Brain microvascular endothelial cell (primary cell): ENCODE measurements around the gene CAPN2.

Experiments
- DNase-seq: peaks from one replicate; pipeline ENCODE4 v3.0.0-alpha.2; 2020
- H3K27ac ChIP-seq: fragments of 250-450 bp; sonication (Bioruptor Pico); 2 replicates; pipeline ENCODE4 v1.5.1; 2020; ENCODE audit warnings: mild to moderate bottlenecking, moderate library complexity
- H3K27me3 ChIP-seq: fragments of 250-450 bp; sonication (Bioruptor Pico); replicated peaks from 2 replicates; pipeline ENCODE4 v1.5.1; 2020; ENCODE audit warnings: mild to moderate bottlenecking
- H3K36me3 ChIP-seq: fragments of 250-450 bp; sonication (Bioruptor Pico); replicated peaks from 2 replicates; pipeline ENCODE4 v1.5.1; 2020; ENCODE audit warnings: mild to moderate bottlenecking
- H3K4me3 ChIP-seq: 2 replicates; pipeline ENCODE4 v1.5.1; 2011; ENCODE audit warnings: low read depth, mild to moderate bottlenecking, control low read depth, low read length, moderate library complexity
- CTCF ChIP-seq: IDR thresholded peaks from 2 replicates; pipeline ENCODE4 v1.5.1; 2011; ENCODE audit warnings: low read depth, mild to moderate bottlenecking, moderate library complexity, low read length, control low read depth, inconsistent platforms; ENCODE audit errors: missing control alignments
- in situ Hi-C: cut with HindIII; loops from 2 replicates; pipeline ENCODE4 v1.10.0; 2017; ENCODE audit warnings: low sequenced_read_pairs, low pct_ligation_motif_present

CAPN2 gene

GRCh38 chr1:223780318-223780717, 68.0 kb downstream of the CAPN2 start:
- no peak overlapping the region for H3K4me3 ChIP-seq
- no peak overlapping the region for H3K27ac ChIP-seq
- no peak for DNase-seq
- peaks cover 44% of the 10 kb centered on the region for H3K36me3 ChIP-seq
- no peaks in the 10 kb centered on the region for H3K27me3 ChIP-seq
- no peak for TF ChIP-seq CTCF
- in situ Hi-C loops: no loop called here

- Histone ChIP-seq H3K27me3 (no peaks in the 10 kb centered on the region), H3K4me3 (no peak overlapping the region), H3K27ac (peak overlapping the region; percentile 15), H3K36me3 (peaks cover 40% of the 10 kb centered on the region)
- in situ Hi-C loops: no loop called here
- no peak for DNase-seq
- no peak for TF ChIP-seq CTCF
Measured at GRCh38 chr1:223780949-223781348, 68.6 kb downstream of the CAPN2 start.

- no peak for DNase-seq
- Histone ChIP-seq H3K4me3 (no peak overlapping the region), H3K27ac (no peak overlapping the region), H3K27me3 (no peaks in the 10 kb centered on the region), H3K36me3 (peaks cover 27% of the 10 kb centered on the region)
- TF ChIP-seq CTCF: no peak
- in situ Hi-C loops: no loop called here
Measured at GRCh38 chr1:223783676-223784075, 71.3 kb downstream of the CAPN2 start.

GRCh38 chr1:223784541-223784940, 72.2 kb downstream of the CAPN2 start:
- no peak for TF ChIP-seq CTCF
- H3K36me3 ChIP-seq: peaks cover 28% of the 10 kb centered on the region
- H3K27me3 ChIP-seq: no peaks in the 10 kb centered on the region
- in situ Hi-C loops: no loop called here
- no peak overlapping the region for H3K4me3 ChIP-seq
- H3K27ac ChIP-seq: no peak overlapping the region
- no peak for DNase-seq

- H3K36me3 ChIP-seq: peaks cover 23% of the 10 kb centered on the region
- H3K27me3 ChIP-seq: no peaks in the 10 kb centered on the region
- DNase-seq: no peak
- no peak for TF ChIP-seq CTCF
- in situ Hi-C loops: no loop called here
- no peak overlapping the region for H3K27ac ChIP-seq
- no peak overlapping the region for H3K4me3 ChIP-seq
Measured at GRCh38 chr1:223785808-223786207, 73.5 kb downstream of the CAPN2 start.

GRCh38 chr1:223788746-223789415, 76.5 kb downstream of the CAPN2 start:
- Histone ChIP-seq H3K27ac (no peak overlapping the region), H3K4me3 (no peak overlapping the region), H3K27me3 (no peaks in the 10 kb centered on the region), H3K36me3 (peaks cover 21% of the 10 kb centered on the region)
- no peak for TF ChIP-seq CTCF
- in situ Hi-C loops: no loop called here
- DNase-seq: no peak
